ENCODE data around the gene CDHR5. TPM values are rescaled to one million over a fixed set of nuclear protein-coding genes. Genes with fewer than 3 reads are reported as not detected.

Gene CDHR5
- under 1 TPM in 2 of 5 donors, not detected in 3; 0.26 to 0.29 TPM for total RNA-seq
- not detected for total RNA-seq (2013)
- 0 to 0.14 (median 0) reads per million in 29 experiments for total RNA-seq

- H3K4me3 ChIP-seq (ENCODE audit: control insufficient read depth in 1 of 2, extremely low read depth in 1 of 2, low read length in 1 of 2) = no peak within 1 kb of the TSS
- H3K27ac ChIP-seq (ENCODE audit: low read length) = no peak within 1 kb of the TSS
- no peak for DNase-seq
- no peak for ATAC-seq (replicated peaks in 1 of 4)
- Mint-ChIP-seq H3K4me1 (peaks cover 19 to 21% (median 20%) of the 10 kb centered on the region in 3 donors), H3K4me3 (no peak within 1 kb of the TSS), H3K9me3 (no peaks in the 10 kb centered on the region), H3K36me3 (no peaks in the 10 kb centered on the region), H3K27ac (no peak within 1 kb of the TSS), H3K27me3 (peaks cover 22 to 33% of the 10 kb centered on the region in 2 donors)
- POLR2A ChIA-PET = no interaction called here
- CTCF ChIA-PET = no interaction called here
- H3K27me3 ChIP-seq (replicated peaks in 1 of 2; ENCODE audit: control insufficient read depth in 2 of 2, extremely low read depth in 1 of 2, insufficient read depth in 2 of 2, low read length in 1 of 2) = peaks cover 0 to 64% of the 10 kb centered on the region in 2 experiments
- no peaks in the 10 kb centered on the region for H3K36me3 ChIP-seq (ENCODE audit: control insufficient read depth in 2 of 2, extremely low read depth in 1 of 2, insufficient read depth in 1 of 2, low read length in 1 of 2)
- no peaks in the 10 kb centered on the region for H3K9me3 ChIP-seq
- 93% methylated on average over 27 of the region's 33 CpGs for WGBS (ENCODE audit: insufficient coverage)
- H3K4me1 ChIP-seq (ENCODE audit: control insufficient read depth in 1 of 2, extremely low read depth in 1 of 2, insufficient read depth in 2 of 2, low read length in 2 of 2) = peaks cover 6 to 20% of the 10 kb centered on the region in 2 experiments
These were observed at the start of gene CDHR5 for GRCh38 chr11:624705-625635. Gene CDHR5, minus strand, starts transcription at chr11:624955. Its CDS starts 53 bp downstream, at chr11:624902.

GRCh38 chr11:674406-674805, 49.7 kb upstream of the CDHR5 start:
- Mint-ChIP-seq H3K27ac (no peak overlapping the region), H3K4me1 (no peaks in the 10 kb centered on the region), H3K27me3 (no peaks in the 10 kb centered on the region), H3K9me3 (no peaks in the 10 kb centered on the region), H3K4me3 (no peak overlapping the region), H3K36me3 (peaks cover 24% of the 10 kb centered on the region)
- Histone ChIP-seq H3K36me3 (ENCODE audit: control insufficient read depth in 2 of 2, extremely low read depth in 1 of 2, insufficient read depth in 1 of 2, low read length in 1 of 2) (peaks cover 22 to 35% of the 10 kb centered on the region in 2 donors), H3K4me1 (ENCODE audit: control insufficient read depth in 1 of 2, extremely low read depth in 1 of 2, insufficient read depth in 2 of 2, low read length in 2 of 2) (no peaks in the 10 kb centered on the region), H3K4me3 (ENCODE audit: control insufficient read depth in 1 of 2, extremely low read depth in 1 of 2, low read length in 1 of 2) (no peak overlapping the region), H3K9me3 (no peaks in the 10 kb centered on the region), H3K27me3 (replicated peaks in 1 of 2; ENCODE audit: control insufficient read depth in 2 of 2, extremely low read depth in 1 of 2, insufficient read depth in 2 of 2, low read length in 1 of 2) (no peaks in the 10 kb centered on the region), H3K27ac (ENCODE audit: low read length) (no peak overlapping the region)
- CTCF ChIA-PET = no interaction called here
- 95% methylated on average over 17 of the region's 17 CpGs for WGBS (ENCODE audit: insufficient coverage)
- ATAC-seq (replicated peaks in 1 of 4) (no peak), DNase-seq (no peak)
- POLR2A ChIA-PET = no interaction called here

- POLR2A ChIA-PET = interaction anchor here in 1 of 2 donors (0.5 kb wide), 1 partner anchor 175 kb away, joined by 3 read pairs; no protein-coding TSS in a partner anchor
- Histone ChIP-seq H3K9me3 (no peaks in the 10 kb centered on the region), H3K27ac (ENCODE audit: low read length) (no peak overlapping the region), H3K27me3 (replicated peaks in 1 of 2; ENCODE audit: control insufficient read depth in 2 of 2, extremely low read depth in 1 of 2, insufficient read depth in 2 of 2, low read length in 1 of 2) (no peaks in the 10 kb centered on the region), H3K36me3 (ENCODE audit: control insufficient read depth in 2 of 2, extremely low read depth in 1 of 2, insufficient read depth in 1 of 2, low read length in 1 of 2) (peaks cover 24 to 32% of the 10 kb centered on the region in 2 donors), H3K4me3 (ENCODE audit: control insufficient read depth in 1 of 2, extremely low read depth in 1 of 2, low read length in 1 of 2) (no peak overlapping the region), H3K4me1 (ENCODE audit: control insufficient read depth in 1 of 2, extremely low read depth in 1 of 2, insufficient read depth in 2 of 2, low read length in 2 of 2) (no peaks in the 10 kb centered on the region)
- no CpG with 5 or more reads among the region's 8 CpGs for whole genome bisulfite sequencing (ENCODE audit: insufficient coverage)
- no peak for ATAC-seq (replicated peaks in 1 of 4)
- Mint-ChIP-seq H3K9me3 (no peaks in the 10 kb centered on the region), H3K36me3 (peaks cover 24% of the 10 kb centered on the region), H3K27me3 (no peaks in the 10 kb centered on the region), H3K4me1 (no peaks in the 10 kb centered on the region), H3K4me3 (no peak overlapping the region), H3K27ac (no peak overlapping the region)
- CTCF ChIA-PET = no interaction called here
- DNase-seq = no peak
These were observed 49.1 kb upstream of the CDHR5 start for GRCh38 chr11:673866-674265.

- CTCF ChIA-PET = no interaction called here
- POLR2A ChIA-PET = interaction anchor here in 1 of 2 donors (0.5 kb wide), 1 partner anchor 59 kb away, joined by 3 read pairs; no protein-coding TSS in a partner anchor
- Mint-ChIP-seq H3K36me3 (peaks cover 18% of the 10 kb centered on the region), H3K27me3 (no peaks in the 10 kb centered on the region), H3K4me3 (no peak overlapping the region), H3K9me3 (no peaks in the 10 kb centered on the region), H3K4me1 (peaks cover 0 to 7% (median 0%) of the 10 kb centered on the region in 3 donors), H3K27ac (no peak overlapping the region)
- no peak overlapping the region for H3K27ac ChIP-seq (ENCODE audit: low read length)
- WGBS (ENCODE audit: insufficient coverage) = 86% methylated on average over 10 of the region's 11 CpGs
- H3K27me3 ChIP-seq (replicated peaks in 1 of 2; ENCODE audit: control insufficient read depth in 2 of 2, extremely low read depth in 1 of 2, insufficient read depth in 2 of 2, low read length in 1 of 2) = no peaks in the 10 kb centered on the region
- H3K4me3 ChIP-seq (ENCODE audit: control insufficient read depth in 1 of 2, extremely low read depth in 1 of 2, low read length in 1 of 2) = no peak overlapping the region
- ATAC-seq (replicated peaks in 1 of 4) (no peak), DNase-seq (no peak)
- H3K9me3 ChIP-seq = no peaks in the 10 kb centered on the region
- no peaks in the 10 kb centered on the region for H3K4me1 ChIP-seq (ENCODE audit: control insufficient read depth in 1 of 2, extremely low read depth in 1 of 2, insufficient read depth in 2 of 2, low read length in 2 of 2)
- peaks cover 17 to 23% of the 10 kb centered on the region in 2 donors for H3K36me3 ChIP-seq (ENCODE audit: control insufficient read depth in 2 of 2, extremely low read depth in 1 of 2, insufficient read depth in 1 of 2, low read length in 1 of 2)
These were observed 41.0 kb upstream of the CDHR5 start for GRCh38 chr11:665704-666281.

GRCh38 chr11:665062-665703, 40.4 kb upstream of the CDHR5 start:
- no peak overlapping the region for H3K27ac Mint-ChIP-seq
- Histone ChIP-seq H3K4me1 (ENCODE audit: control insufficient read depth in 1 of 2, extremely low read depth in 1 of 2, insufficient read depth in 2 of 2, low read length in 2 of 2) (no peaks in the 10 kb centered on the region), H3K9me3 (no peaks in the 10 kb centered on the region), H3K4me3 (ENCODE audit: control insufficient read depth in 1 of 2, extremely low read depth in 1 of 2, low read length in 1 of 2) (no peak overlapping the region), H3K36me3 (ENCODE audit: control insufficient read depth in 2 of 2, extremely low read depth in 1 of 2, insufficient read depth in 1 of 2, low read length in 1 of 2) (peaks cover 23% of the 10 kb centered on the region in 2 donors), H3K27me3 (replicated peaks in 1 of 2; ENCODE audit: control insufficient read depth in 2 of 2, extremely low read depth in 1 of 2, insufficient read depth in 2 of 2, low read length in 1 of 2) (no peaks in the 10 kb centered on the region), H3K27ac (ENCODE audit: low read length) (no peak overlapping the region)
- H3K9me3 Mint-ChIP-seq = no peaks in the 10 kb centered on the region
- peaks cover 18% of the 10 kb centered on the region for H3K36me3 Mint-ChIP-seq
- DNase-seq = no peak
- H3K27me3 Mint-ChIP-seq = no peaks in the 10 kb centered on the region
- no peak overlapping the region for H3K4me3 Mint-ChIP-seq
- POLR2A ChIA-PET = no interaction called here
- CTCF ChIA-PET = interaction anchor here in 1 of 2 donors (0.6 kb wide), 1 partner anchor 16 kb away, joined by 3 read pairs; no protein-coding TSS in a partner anchor
- ATAC-seq (replicated peaks in 1 of 4) = no peak
- 96% methylated on average over 5 of the region's 15 CpGs for WGBS (ENCODE audit: insufficient coverage)
- peaks cover 0 to 7% (median 0%) of the 10 kb centered on the region in 3 donors for H3K4me1 Mint-ChIP-seq

GRCh38 chr11:662689-663274, 38.0 kb upstream of the CDHR5 start:
- POLR2A ChIA-PET = no interaction called here
- DNase-seq (peak in 16 of 35 experiments; percentile 9 to 54 (median 34)), ATAC-seq (replicated peaks in 1 of 4) (peak in 3 of 4 experiments; percentile 45 to 61 (median 56))
- Mint-ChIP-seq H3K27ac (no peak overlapping the region), H3K4me3 (no peak overlapping the region), H3K27me3 (no peaks in the 10 kb centered on the region), H3K36me3 (peaks cover 22% of the 10 kb centered on the region), H3K9me3 (no peaks in the 10 kb centered on the region), H3K4me1 (peaks cover 0 to 7% (median 0%) of the 10 kb centered on the region in 3 donors)
- Histone ChIP-seq H3K9me3 (no peaks in the 10 kb centered on the region), H3K27ac (ENCODE audit: low read length) (no peak overlapping the region), H3K27me3 (replicated peaks in 1 of 2; ENCODE audit: control insufficient read depth in 2 of 2, extremely low read depth in 1 of 2, insufficient read depth in 2 of 2, low read length in 1 of 2) (no peaks in the 10 kb centered on the region), H3K4me1 (ENCODE audit: control insufficient read depth in 1 of 2, extremely low read depth in 1 of 2, insufficient read depth in 2 of 2, low read length in 2 of 2) (no peaks in the 10 kb centered on the region), H3K4me3 (ENCODE audit: control insufficient read depth in 1 of 2, extremely low read depth in 1 of 2, low read length in 1 of 2) (no peak overlapping the region), H3K36me3 (ENCODE audit: control insufficient read depth in 2 of 2, extremely low read depth in 1 of 2, insufficient read depth in 1 of 2, low read length in 1 of 2) (peaks cover 30 to 35% of the 10 kb centered on the region in 2 donors)
- CTCF ChIA-PET = no interaction called here
- 75% methylated on average over 11 of the region's 15 CpGs for WGBS (ENCODE audit: insufficient coverage)
